Heart left ventricle (tissue), 13 donors: ENCODE data around the gene ALDOA.

Experiments used
- CTCF ChIP-seq, 12 donors: fragments of 200-600 bp; sonication (generic) in 4 of 12; IDR thresholded peaks; one replicate each; pipeline versions ENCODE4 v1.5.0 to v1.8.0; 2018 to 2022; ENCODE audit warnings: antibody characterized with exemption in 12 of 12, mild to moderate bottlenecking in 5 of 12
- POLR2A ChIP-seq, 2 donors: fragments of 450-650 bp; IDR thresholded peaks; one replicate each; pipeline ENCODE4 v1.6.1; 2017; ENCODE audit warnings: antibody characterized with exemption in 2 of 2, mild to moderate bottlenecking in 2 of 2, moderate library complexity in 2 of 2
- donor health status: ischemic (EF 13 %, LVEDD 7.1; RV severe dilation, severe dysfunction).
- donor health status: DM: no; HTN: yes; CAD: no.
- donor health status: DM: no; HTN: no; CAD: no.
- donor health status: ischemic (EF 25% LVEDD 6.9; RV normal size, moderate dysfunction).
- donor health status: ischemic (EF 25% LVEDD 5.7; RV mildly dilated, moderate dysfunction).
- donor health status: ischemic (EF 35%, LVEDD 5.7; RV mildly dilated, moderate dysfunction).
- donor health status: nonischemic (EF 11% LVEDD 7.7; RV severe dilation, severe dysfunction).
- donor health status: DM: yes; HTN: yes; CAD: no.
- donor health status: PGD.
- donor health status: ischemic (EF 29% LVEDD 5.4; RV normal size, mild dysfunction).
- donor health status: nonischemic (EF 23%, LVEDD 6.1; RV moderate dilation, normal function).

GRCh38 chr16:30112197-30113030, 46.9 kb downstream of the ALDOA start:
- TF ChIP-seq CTCF (IDR thresholded peaks at IDR 0.05) (peak; percentile 9 to 68 (median 56)), POLR2A (IDR thresholded peaks at IDR 0.05) (no peak)
